RWPE1 (cell line): ENCODE results near the gene ROR1.

Source experiments
- CTCF ChIA-PET: fragments of 350-600 bp; sonication (Branson Sonifier 250); formaldehyde crosslinking; extraction: SDS; loops from one replicate; lab custom pipeline; 2021; lab: Yijun Ruan, JAX
- POLR2A ChIA-PET: fragments of 400-600 bp; formaldehyde crosslinking; extraction: SDS; loops from one replicate; lab custom pipeline; 2020; ENCODE audit warnings: antibody characterized with exemption; ENCODE audit not compliant: low non-redundant PET; lab: Yijun Ruan, JAX
- DNase-seq: peaks from one replicate; pipeline ENCODE4 v3.0.0; 2012; ENCODE audit warnings: low spot score
- H3K27ac ChIP-seq: fragments of 450-650 bp; 2 replicates; pipeline ENCODE4 v1.5.1; 2017
- TF ChIP-seq, protein P1 (sequence below): fragments of 450-650 bp; conservative IDR thresholded peaks from 2 replicates; pipeline ENCODE4 v1.5.1; 2017; ENCODE audit warnings: low read depth, mild to moderate bottlenecking

ROR1 gene

DNA sequence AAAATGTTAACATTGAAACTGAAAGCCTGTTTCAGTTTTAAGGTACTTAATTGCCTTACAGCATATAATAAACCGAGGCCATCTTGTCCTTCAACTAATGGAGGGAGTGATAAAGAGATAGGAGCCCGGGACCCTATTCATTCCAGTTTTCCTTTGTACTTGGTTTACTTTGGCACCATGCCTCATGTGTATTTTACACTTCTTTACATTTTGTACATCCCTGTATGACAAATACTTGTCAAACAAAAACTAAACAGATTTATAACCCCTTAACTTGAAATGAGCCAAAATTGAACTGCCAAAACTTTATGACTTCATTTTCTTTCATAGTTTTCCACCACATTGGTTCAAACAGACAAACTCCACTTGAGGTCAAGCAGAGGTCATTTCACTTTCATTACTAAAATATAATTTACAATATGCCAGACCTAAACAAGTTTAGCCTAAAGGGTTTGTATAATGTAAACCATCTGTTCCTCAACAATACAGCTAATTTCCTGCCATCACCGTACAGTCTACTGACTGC lies 398.7 kb downstream of the ROR1 start:
- ChIA-PET POLR2A (no interaction called here), CTCF (no interaction called here)
- no peak overlapping the region for H3K27ac ChIP-seq
- TF ChIP-seq, protein P1, sequence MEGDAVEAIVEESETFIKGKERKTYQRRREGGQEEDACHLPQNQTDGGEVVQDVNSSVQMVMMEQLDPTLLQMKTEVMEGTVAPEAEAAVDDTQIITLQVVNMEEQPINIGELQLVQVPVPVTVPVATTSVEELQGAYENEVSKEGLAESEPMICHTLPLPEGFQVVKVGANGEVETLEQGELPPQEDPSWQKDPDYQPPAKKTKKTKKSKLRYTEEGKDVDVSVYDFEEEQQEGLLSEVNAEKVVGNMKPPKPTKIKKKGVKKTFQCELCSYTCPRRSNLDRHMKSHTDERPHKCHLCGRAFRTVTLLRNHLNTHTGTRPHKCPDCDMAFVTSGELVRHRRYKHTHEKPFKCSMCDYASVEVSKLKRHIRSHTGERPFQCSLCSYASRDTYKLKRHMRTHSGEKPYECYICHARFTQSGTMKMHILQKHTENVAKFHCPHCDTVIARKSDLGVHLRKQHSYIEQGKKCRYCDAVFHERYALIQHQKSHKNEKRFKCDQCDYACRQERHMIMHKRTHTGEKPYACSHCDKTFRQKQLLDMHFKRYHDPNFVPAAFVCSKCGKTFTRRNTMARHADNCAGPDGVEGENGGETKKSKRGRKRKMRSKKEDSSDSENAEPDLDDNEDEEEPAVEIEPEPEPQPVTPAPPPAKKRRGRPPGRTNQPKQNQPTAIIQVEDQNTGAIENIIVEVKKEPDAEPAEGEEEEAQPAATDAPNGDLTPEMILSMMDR = no peak
- DNase-seq = no peak

DNA sequence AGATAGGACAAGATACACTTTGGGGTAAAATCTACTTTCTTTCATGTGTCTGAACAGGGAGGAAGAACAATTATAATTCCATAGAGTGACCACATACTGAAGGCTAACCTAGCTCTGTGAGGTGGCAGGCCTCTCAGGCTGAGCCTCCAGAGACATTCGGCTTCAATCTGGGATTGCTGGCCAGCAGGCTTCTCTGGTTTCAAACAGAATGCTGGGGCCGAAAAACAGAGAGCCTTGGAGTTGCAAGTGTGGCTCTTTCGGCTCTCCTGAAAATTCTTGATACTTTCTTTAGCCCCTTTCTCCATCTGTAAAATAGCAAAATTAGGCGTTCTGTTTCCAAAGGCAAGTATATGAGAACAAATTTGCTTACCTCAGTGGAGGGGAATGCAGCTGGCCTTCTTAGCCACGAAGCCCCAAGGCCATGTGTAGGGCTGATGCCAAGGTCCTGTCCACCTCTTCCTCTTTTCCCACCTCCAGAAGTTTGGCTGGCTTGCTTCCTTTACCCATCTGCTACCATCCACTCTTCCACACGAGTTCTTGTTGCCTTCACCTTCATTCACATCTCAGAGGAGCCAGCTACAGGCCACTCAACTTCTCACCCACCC lies 399.6 kb downstream of the ROR1 start:
- POLR2A ChIA-PET = no interaction called here

DNA sequence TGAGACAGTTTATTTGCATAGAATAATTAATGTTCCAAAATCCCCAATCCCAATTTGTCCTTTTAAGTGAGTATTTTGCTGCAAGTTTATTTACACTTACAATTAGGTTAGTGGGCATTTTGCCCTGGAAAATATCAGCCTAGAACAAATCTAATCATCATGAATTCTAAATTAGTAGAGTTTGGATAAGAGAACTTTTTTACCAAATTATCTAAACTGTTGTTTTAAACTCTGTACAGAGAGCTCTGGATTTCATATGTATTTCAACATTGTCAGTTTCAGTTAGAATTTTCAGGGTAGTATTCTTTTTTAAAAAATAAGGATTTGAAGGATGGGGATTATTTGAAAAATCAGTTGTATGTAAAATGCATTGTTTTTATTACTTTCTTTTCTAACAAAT lies 401.8 kb downstream of the ROR1 start:
- H3K27ac ChIP-seq = no peak overlapping the region
- CTCF ChIA-PET = no interaction called here
- no peak for DNase-seq
- POLR2A ChIA-PET = no interaction called here
- TF ChIP-seq, protein P1 = no peak

More for the DNA sequence above, 399.6 kb downstream of the ROR1 start:
- TF ChIP-seq, protein P1 = no peak
- DNase-seq = no peak
- CTCF ChIA-PET = no interaction called here
- H3K27ac ChIP-seq = no peak overlapping the region

DNA sequence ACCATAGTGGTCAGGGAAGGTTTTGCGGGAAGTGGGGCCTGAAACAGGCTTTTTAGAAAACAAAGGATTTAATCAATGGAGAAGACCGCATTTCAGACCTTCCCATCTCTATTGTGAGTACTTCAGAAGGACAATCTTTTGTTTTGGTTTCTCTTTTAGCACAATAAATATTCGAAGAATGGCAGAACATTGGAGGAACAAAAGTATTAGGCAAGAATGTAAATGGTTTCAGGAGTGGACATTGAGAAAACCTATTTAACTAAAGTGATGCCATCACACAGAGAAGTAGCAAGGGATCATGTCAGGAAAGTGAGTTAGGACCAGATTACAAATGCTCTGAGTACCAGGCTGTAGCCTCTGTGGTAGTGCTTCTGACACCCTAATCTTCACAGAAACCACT lies 402.8 kb downstream of the ROR1 start:
- no peak for DNase-seq
- POLR2A ChIA-PET = no interaction called here
- CTCF ChIA-PET = no interaction called here
- TF ChIP-seq, protein P1 = no peak
- H3K27ac ChIP-seq = no peak overlapping the region

DNA sequence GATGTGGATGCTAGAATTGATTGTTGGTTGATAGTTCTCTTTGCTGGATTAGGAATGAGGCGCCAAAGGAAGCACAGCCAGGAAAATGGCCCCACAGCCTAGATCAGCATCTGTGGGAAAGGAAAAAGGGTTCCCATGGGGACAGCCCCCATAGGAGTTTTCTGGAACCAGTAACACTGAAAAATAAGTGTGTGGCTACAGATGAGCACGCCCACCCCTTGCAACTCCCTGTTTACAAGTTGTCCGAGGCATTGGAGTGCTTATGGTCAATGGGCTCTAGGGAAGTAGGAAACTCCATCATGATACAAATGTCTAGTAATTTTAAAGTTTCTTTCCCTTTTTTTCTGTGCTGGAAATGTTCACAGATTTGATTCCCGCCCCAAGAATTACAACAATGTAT lies 405.8 kb downstream of the ROR1 start:
- TF ChIP-seq, protein P1 = no peak
- POLR2A ChIA-PET = no interaction called here
- CTCF ChIA-PET = no interaction called here
- no peak for DNase-seq
- H3K27ac ChIP-seq = no peak overlapping the region

DNA sequence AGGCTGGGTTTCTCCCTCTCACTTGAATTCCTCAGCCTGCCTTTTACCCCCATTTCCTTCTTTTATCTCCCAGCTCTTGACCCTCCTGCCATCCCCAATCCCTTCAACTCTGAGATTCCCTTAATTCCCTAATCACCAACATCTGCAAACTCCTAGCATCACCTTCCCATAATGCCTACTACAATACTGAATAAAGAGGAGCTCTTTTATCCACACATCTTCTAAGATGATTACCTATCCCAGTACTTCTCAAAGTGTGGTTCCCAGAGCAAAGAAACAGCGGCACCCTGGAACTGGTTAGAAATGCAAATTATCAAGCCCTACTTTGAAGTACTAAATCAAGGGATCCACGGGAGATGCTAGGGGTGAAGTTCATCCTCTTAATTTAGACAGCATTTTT lies 408.4 kb downstream of the ROR1 start:
- TF ChIP-seq, protein P1 = no peak
- ChIA-PET CTCF (no interaction called here), POLR2A (no interaction called here)
- no peak overlapping the region for H3K27ac ChIP-seq
- DNase-seq = no peak
